ENCODE data around the gene KRTAP20-4.

Gene KRTAP20-4

GRCh38 chr21:30592140-30592539 lies 28.3 kb upstream of the KRTAP20-4 start, which contains the start of gene KRTAP6-3:
Gene KRTAP6-3, plus strand, starts transcription at chr21:30592440. Its CDS starts 6 bp downstream, at chr21:30592446.
- H3K9me2 ChIP-seq (replicated peaks; ENCODE audit: insufficient read depth, low read length) = no peaks in the 10 kb centered on the region
- H3K27me3 ChIP-seq (ENCODE audit: low read length) = no peaks in the 10 kb centered on the region

GRCh38 chr21:30598802-30599201 lies 21.6 kb upstream of the KRTAP20-4 start, which contains the start of gene KRTAP6-2:
Gene KRTAP6-2, minus strand, starts transcription at chr21:30598902. Its CDS starts 28 bp downstream, at chr21:30598874.
- H3K9me2 ChIP-seq (replicated peaks; ENCODE audit: insufficient read depth, low read length) = no peaks in the 10 kb centered on the region
- H3K4me3 ChIP-seq (ENCODE audit: insufficient read depth, low read length, poor library complexity, severe bottlenecking) = no peak within 1 kb of the TSS
- H3K9ac ChIP-seq (ENCODE audit: low read length) = no peak within 1 kb of the TSS
- no peak within 1 kb of the TSS for H3K27ac ChIP-seq (ENCODE audit: low read depth, low read length)
- H3K9me3 ChIP-seq (ENCODE audit: insufficient read depth, low read length) = no peaks in the 10 kb centered on the region
- no peak within 1 kb of the TSS for H2AFZ ChIP-seq (ENCODE audit: low read depth, low read length, severe bottlenecking)
- no peaks in the 10 kb centered on the region for H3K27me3 ChIP-seq (ENCODE audit: low read length)
- no peaks in the 10 kb centered on the region for H3K79me2 ChIP-seq (ENCODE audit: insufficient read depth, low read length)
- H3K36me3 ChIP-seq (ENCODE audit: low read length) = no peaks in the 10 kb centered on the region
- no peaks in the 10 kb centered on the region for H3F3A ChIP-seq (ENCODE audit: insufficient read depth)
- no peaks in the 10 kb centered on the region for H4K20me1 ChIP-seq (ENCODE audit: low read depth, low read length)
- TF ChIP-seq CTCF (IDR thresholded peaks at IDR 0.05; ENCODE audit: insufficient read depth, low read length, poor library complexity, severe bottlenecking) = no peak
- no peak for TF ChIP-seq EZH2phosphoT487 (conservative IDR thresholded peaks at IDR 0.05; ENCODE audit: low read length)
- no peak within 1 kb of the TSS for H3K4me2 ChIP-seq (ENCODE audit: low read depth, low read length, poor library complexity, severe bottlenecking)

More at GRCh38 chr21:30592140-30592539, 28.3 kb upstream of the KRTAP20-4 start, which contains the start of gene KRTAP6-3:
- no peaks in the 10 kb centered on the region for H3K9me3 ChIP-seq (ENCODE audit: insufficient read depth, low read length)
- no peaks in the 10 kb centered on the region for H3K79me2 ChIP-seq (ENCODE audit: insufficient read depth, low read length)
- H3K9ac ChIP-seq (ENCODE audit: low read length) = no peak within 1 kb of the TSS
- no peak within 1 kb of the TSS for H3K4me2 ChIP-seq (ENCODE audit: low read depth, low read length, poor library complexity, severe bottlenecking)
- H3K27ac ChIP-seq (ENCODE audit: low read depth, low read length) = no peak within 1 kb of the TSS
- no peak within 1 kb of the TSS for H2AFZ ChIP-seq (ENCODE audit: low read depth, low read length, severe bottlenecking)
- no peak within 1 kb of the TSS for H3K4me3 ChIP-seq (ENCODE audit: insufficient read depth, low read length, poor library complexity, severe bottlenecking)
- no peak for TF ChIP-seq EZH2phosphoT487 (conservative IDR thresholded peaks at IDR 0.05; ENCODE audit: low read length)
- no peak for TF ChIP-seq CTCF (IDR thresholded peaks at IDR 0.05; ENCODE audit: insufficient read depth, low read length, poor library complexity, severe bottlenecking)
- H3K36me3 ChIP-seq (ENCODE audit: low read length) = no peaks in the 10 kb centered on the region
- H3F3A ChIP-seq (ENCODE audit: insufficient read depth) = no peaks in the 10 kb centered on the region
- no peaks in the 10 kb centered on the region for H4K20me1 ChIP-seq (ENCODE audit: low read depth, low read length)

- H3K4me2 ChIP-seq (ENCODE audit: low read depth, low read length, poor library complexity, severe bottlenecking) = no peak within 1 kb of the TSS
- H3F3A ChIP-seq (ENCODE audit: insufficient read depth) = no peaks in the 10 kb centered on the region
- no peak within 1 kb of the TSS for H3K27ac ChIP-seq (ENCODE audit: low read depth, low read length)
- TF ChIP-seq CTCF (IDR thresholded peaks at IDR 0.05; ENCODE audit: insufficient read depth, low read length, poor library complexity, severe bottlenecking) = no peak
- TF ChIP-seq EZH2phosphoT487 (conservative IDR thresholded peaks at IDR 0.05; ENCODE audit: low read length) = no peak
- no peak within 1 kb of the TSS for H3K4me3 ChIP-seq (ENCODE audit: insufficient read depth, low read length, poor library complexity, severe bottlenecking)
- no peaks in the 10 kb centered on the region for H3K9me3 ChIP-seq (ENCODE audit: insufficient read depth, low read length)
- H3K79me2 ChIP-seq (ENCODE audit: insufficient read depth, low read length) = no peaks in the 10 kb centered on the region
- H2AFZ ChIP-seq (ENCODE audit: low read depth, low read length, severe bottlenecking) = no peak within 1 kb of the TSS
- H4K20me1 ChIP-seq (ENCODE audit: low read depth, low read length) = no peaks in the 10 kb centered on the region
- no peak within 1 kb of the TSS for H3K9ac ChIP-seq (ENCODE audit: low read length)
- H3K27me3 ChIP-seq (ENCODE audit: low read length) = no peaks in the 10 kb centered on the region
- no peaks in the 10 kb centered on the region for H3K36me3 ChIP-seq (ENCODE audit: low read length)
- no peaks in the 10 kb centered on the region for H3K9me2 ChIP-seq (replicated peaks; ENCODE audit: insufficient read depth, low read length)
Observed at GRCh38 chr21:30600787-30601186, 19.6 kb upstream of the KRTAP20-4 start, which contains the start of gene KRTAP22-1. Gene KRTAP22-1, plus strand, starts transcription at chr21:30601087.

Data from SU-DHL-6 (cell line).